Measurements from ENCODE around the gene PNMA3.

DNA sequence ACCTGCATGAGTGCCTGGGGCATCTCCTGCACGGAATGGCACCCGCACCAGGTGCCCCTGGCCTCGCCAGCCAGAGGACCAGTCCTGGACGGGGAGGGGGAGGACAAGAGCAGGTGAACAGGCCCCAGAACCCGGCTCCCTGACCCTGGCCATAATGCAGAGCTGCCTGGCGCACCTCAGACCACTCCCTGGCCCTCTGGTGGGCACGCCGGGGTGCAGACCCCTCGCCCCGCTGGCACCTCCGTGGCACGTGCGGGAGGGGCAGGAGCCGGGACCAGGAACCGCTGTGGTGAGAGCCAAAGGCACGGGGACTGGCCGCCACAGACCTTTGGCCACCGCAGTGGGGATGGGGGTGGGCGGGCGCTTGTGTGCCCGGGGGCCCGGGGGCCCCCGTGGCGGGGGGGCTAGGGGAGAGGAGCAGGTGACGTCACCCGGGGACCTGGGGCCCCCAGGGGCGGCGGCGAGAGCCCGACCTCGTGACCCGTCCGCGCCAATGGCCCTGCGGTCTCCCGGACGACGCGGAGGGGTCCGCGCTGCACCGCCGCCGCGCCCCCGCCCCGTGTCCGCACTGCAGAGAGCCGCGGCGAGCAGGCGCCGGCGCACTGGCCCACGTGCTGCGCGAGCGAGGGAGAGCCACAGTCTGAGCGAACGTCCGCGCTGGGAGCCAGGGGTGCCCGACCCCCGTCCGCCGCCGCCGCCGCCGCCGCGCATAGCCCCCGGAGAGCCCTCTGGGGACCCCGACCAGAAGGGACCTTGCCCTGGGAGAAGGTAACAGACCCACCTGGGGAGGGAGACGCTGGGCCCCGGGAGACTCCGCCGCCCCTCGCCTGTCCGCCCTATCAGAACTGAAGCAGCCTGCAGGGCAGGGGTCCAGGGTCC is at the start of gene PNMA3:
- TF ChIP-seq, protein P1, sequence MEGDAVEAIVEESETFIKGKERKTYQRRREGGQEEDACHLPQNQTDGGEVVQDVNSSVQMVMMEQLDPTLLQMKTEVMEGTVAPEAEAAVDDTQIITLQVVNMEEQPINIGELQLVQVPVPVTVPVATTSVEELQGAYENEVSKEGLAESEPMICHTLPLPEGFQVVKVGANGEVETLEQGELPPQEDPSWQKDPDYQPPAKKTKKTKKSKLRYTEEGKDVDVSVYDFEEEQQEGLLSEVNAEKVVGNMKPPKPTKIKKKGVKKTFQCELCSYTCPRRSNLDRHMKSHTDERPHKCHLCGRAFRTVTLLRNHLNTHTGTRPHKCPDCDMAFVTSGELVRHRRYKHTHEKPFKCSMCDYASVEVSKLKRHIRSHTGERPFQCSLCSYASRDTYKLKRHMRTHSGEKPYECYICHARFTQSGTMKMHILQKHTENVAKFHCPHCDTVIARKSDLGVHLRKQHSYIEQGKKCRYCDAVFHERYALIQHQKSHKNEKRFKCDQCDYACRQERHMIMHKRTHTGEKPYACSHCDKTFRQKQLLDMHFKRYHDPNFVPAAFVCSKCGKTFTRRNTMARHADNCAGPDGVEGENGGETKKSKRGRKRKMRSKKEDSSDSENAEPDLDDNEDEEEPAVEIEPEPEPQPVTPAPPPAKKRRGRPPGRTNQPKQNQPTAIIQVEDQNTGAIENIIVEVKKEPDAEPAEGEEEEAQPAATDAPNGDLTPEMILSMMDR (conservative IDR thresholded peaks at IDR 0.05; ENCODE audit: low read length), result no peak
- TF ChIP-seq EZH2phosphoT487 (IDR thresholded peaks at IDR 0.05; ENCODE audit: borderline replicate concordance, low read depth, low read length), result no peak
